Cardiac fibroblast (primary cell): ENCODE measurements around the gene MORN4.
A peak's percentile ranks its signal among the peaks of the same experiment; 100 is the strongest.
"Not testable (repeated sequence)": the region's sequence is repeated elsewhere in the genome, so short reads cannot be mapped to it uniquely, and the experiment has no call there.

Experiments used
- DNase-seq, 2 donors: peaks; one replicate each; pipeline versions ENCODE4 v3.0.0 to v3.0.0-alpha.2; 2010; ENCODE audit warnings: low read depth in 2 of 2
- H3K4me3 ChIP-seq, 2 donors: replicated peaks in 1 of 2; 1 replicate in 1 of 2; 2 replicates in 1 of 2; pipeline ENCODE4 v1.5.1; 2011; ENCODE audit warnings: low read depth in 2 of 2, low read length in 2 of 2, mild to moderate bottlenecking in 2 of 2, moderate library complexity in 1 of 2
- TF ChIP-seq, protein P1 (sequence below): IDR thresholded peaks from one replicate; pipeline ENCODE4 v1.5.1; 2011; ENCODE audit warnings: low read depth, mild to moderate bottlenecking, low read length, inconsistent platforms

Gene MORN4

DNA sequence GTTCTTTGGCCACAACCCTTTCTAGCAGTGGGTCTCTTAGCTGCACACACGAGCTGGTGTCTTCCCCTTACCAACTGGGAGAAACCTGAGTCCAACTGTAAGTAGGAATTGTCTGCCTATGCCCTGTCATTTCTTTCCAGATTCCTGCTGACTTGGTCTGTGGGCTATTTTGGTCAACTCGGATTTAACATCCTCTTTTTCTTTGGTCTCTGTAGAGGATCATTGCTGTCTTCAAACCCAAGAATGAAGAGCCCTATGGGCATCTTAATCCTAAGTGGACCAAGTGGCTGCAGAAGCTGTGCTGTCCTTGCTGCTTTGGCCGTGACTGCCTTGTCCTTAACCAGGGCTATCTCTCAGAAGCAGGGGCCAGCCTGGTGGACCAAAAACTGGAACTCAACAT, 17.4 kb upstream of the MORN4 start:
- H3K4me3 ChIP-seq = no peak overlapping the region
- TF ChIP-seq, protein P1, sequence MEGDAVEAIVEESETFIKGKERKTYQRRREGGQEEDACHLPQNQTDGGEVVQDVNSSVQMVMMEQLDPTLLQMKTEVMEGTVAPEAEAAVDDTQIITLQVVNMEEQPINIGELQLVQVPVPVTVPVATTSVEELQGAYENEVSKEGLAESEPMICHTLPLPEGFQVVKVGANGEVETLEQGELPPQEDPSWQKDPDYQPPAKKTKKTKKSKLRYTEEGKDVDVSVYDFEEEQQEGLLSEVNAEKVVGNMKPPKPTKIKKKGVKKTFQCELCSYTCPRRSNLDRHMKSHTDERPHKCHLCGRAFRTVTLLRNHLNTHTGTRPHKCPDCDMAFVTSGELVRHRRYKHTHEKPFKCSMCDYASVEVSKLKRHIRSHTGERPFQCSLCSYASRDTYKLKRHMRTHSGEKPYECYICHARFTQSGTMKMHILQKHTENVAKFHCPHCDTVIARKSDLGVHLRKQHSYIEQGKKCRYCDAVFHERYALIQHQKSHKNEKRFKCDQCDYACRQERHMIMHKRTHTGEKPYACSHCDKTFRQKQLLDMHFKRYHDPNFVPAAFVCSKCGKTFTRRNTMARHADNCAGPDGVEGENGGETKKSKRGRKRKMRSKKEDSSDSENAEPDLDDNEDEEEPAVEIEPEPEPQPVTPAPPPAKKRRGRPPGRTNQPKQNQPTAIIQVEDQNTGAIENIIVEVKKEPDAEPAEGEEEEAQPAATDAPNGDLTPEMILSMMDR = no peak
- DNase-seq = no peak

DNA sequence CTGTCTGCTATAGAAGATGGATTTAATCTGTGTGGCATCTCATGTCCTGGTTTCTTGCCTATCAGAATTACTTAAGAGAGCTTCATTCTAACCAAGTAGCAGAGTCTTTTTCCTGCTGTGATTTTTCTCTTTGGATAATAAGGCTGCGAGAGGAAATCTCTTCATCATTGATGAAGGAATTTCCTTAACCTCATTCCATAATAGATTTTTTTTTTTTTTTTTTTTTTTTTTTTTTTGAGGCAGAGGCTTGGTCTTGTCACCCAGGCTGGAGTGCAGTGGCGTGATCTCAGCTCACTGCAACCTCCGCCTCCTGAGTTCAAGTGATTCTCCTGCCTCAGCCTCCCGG, 16.1 kb upstream of the MORN4 start:
- peak overlapping the region in 1 of 2 donors; percentile 2 for H3K4me3 ChIP-seq
- DNase-seq = not testable (repeated sequence)

DNA sequence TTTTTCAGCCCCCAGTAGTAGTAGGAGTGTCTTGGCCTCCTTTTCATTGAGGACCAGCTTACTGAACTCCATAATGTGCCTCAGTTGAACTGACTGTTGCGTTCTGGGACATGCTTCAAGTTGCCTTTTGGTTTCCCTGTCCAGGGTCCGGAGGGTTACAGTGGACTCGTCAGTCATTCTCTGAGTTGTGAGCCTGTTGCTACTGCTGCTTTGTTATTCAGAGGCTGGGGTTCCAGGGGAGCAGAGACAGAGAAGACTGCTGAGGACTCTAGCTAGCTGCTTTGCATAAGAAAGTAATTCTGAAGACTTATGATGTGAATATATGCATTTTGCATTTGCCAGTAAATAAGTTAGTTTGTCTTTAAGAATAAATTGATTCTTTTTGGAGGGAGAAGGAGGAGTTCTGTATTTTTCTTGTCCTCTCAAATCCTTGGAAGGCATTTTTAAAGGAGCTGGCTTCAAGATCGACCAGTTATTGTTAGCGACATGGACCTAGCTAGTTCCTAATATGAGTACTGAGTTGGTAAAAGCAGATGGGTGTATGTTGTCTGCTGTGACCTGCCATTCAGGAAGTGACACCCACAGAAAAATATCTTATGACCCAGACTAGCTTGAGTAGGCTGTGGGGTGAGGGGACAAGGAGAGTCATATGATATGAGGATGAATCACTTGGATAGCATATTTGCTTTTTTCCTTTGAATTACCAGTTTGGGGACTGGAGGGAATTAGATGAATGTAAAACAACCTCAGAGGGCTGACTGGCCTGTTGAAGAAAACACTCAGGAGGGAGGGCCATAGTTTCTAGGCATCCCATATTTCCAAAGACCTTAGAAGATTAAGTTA, 15.5 kb upstream of the MORN4 start:
- H3K4me3 ChIP-seq = peak overlapping the region in 1 of 2 donors; percentile 2
- peak; percentile 84 to 97 for DNase-seq
- TF ChIP-seq, protein P1 = no peak

DNA sequence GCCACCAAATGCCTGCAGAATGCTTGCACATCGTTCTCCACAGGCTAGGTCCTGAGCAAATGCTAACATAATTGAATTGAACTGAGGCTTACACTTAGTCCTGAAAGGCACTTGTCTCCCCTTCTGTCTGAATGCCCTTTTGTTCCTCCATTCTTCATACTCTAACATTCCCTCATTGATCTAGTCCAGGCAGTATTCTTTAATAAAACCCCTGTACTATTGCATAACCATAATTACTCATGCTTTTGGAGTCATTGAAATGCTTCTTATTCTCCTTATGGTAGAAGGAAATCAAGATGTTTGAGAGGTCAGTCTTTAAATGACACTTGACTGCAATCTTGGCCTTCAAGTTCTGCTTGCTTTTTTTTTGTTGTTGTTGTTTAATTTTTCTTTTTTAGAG, 14.3 kb upstream of the MORN4 start:
- no peak overlapping the region for H3K4me3 ChIP-seq
- TF ChIP-seq, protein P1 = no peak
- peak; percentile 51 to 75 for DNase-seq

DNA sequence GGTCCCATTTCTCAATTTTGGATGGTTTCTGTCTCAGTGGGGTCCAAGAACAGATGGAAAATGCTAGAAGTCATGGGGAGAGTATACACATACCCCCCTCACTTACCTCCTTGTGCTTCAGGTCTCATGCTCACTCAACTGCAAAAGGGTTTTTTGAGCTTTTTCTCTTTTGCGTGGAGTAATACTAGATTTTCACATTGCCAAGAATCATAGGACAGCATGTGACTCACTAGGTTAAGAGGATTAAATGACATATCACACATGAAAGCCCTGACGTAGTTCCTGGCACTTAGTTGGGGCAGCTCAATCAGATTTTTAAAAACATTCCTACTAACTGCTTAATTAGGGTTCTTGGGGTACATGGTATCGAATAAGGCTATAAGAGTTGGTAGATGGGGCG, 11.6 kb upstream of the MORN4 start:
- TF ChIP-seq, protein P1 = no peak
- no peak for DNase-seq
- H3K4me3 ChIP-seq = no peak overlapping the region

DNA sequence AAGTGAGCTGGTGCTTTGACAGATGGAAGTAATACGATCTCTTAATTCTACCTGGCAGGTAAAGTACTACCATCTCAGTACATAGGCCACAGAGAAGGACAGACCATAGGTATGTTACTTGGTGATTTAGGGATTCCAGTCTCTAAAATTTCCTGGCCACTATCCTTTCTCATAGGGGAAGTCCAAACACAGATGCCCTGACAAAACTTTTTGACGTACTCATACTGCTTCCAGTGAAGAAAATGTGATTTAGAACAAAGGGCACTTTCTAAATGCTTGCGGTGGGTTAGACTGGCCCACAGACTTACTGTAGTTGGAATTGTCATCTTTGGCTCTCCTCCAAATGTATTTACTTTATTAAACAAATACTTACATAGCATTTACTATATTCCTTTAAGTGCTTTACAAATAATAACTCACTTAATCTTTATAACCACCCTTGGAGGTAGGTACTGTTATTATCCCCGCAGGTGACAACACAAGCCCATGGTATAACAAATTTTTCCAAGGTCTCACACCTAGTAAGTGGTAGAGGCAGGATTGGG, 10.2 kb upstream of the MORN4 start:
- no peak for DNase-seq
- H3K4me3 ChIP-seq = no peak overlapping the region
- TF ChIP-seq, protein P1 = no peak

DNA sequence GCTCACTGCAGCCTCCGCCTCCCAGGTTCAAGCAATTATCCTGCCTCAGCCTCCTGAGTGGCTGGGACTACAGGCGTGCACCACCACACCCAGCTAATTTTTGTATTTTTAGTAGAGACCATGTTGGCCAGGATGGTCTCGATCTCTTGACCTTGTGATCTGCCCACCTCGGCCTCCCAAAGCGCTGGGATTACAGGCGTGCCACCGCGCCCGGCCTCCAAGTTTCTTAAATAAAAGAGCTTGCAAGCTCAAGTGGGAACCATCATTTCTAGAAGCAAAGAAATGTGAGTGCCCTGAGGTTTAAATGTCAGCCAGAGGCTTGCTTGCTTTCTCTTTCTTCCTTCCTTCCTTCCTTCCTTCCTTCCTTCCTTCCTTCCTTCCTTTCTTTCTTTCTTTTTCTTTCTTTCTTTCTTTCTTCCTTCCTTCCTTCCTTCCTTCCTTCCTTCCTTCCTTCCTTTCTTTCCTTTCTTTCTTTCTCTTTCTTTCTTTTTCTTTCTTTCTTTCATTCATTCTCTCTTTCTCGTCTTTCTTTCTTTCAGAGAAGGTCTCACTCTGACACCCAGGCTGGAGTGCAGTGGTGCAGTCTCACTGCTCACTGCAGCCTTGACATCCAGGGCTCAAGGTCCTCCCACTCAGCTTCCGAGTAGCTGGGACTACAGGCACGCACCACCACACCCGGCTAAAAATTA, 9.3 kb upstream of the MORN4 start:
- H3K4me3 ChIP-seq, DNase-seq: not testable (repeated sequence)
